Activated CD4-positive, CD25-positive, alpha-beta regulatory T cell treated with anti-CD3 and anti-CD28 coated beads, Interleukin-2, amount 50 U/mL, for 72 hours (primary cell): ENCODE results near the gene CPED1.

Experiments
- DNase-seq: peaks from one replicate; pipeline ENCODE4 v3.0.0; 2021

The CPED1 gene

GRCh38 chr7:121075952-121076349, 87.4 kb downstream of the CPED1 start:
- DNase-seq = no peak

DNA sequence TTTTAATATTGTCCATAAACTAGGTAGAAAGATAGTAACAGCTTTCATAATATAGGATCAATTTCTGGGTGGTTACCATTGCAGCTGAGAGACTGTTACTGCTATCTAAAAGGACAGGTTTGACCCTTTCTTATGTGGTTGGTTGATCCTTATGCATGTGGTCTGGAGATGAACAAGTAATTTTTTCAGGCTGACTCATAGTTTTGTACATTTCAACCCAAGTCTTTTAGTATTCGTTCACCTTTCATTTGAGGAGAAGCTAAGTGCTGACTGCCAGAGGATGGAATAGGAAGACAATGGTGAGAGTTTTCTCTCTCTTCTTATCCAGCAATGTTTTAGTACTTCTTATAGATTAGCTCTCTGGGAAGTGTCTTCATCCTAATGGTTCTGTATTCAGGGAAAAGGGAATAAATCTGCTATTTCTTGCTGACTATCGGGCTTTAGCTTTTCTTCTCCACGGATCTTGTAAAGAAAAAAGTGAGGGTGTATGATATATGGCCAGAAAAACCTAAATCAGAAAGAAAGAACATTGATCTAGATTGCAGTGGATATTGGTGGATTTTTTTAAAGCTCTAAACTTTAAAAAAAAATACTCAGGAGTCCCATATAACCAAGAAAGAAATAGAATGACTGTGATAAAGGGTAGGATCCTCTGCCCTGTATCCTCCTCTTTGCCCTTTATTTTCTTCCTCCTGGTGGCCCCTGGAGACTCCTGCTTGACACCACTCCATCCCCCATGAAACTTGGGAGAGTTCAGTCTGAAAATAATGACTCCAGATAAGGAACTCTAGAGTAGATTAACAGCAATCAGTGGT, 88.0 kb downstream of the CPED1 start:
- no peak for DNase-seq

GRCh38 chr7:121077165-121077630, 88.7 kb downstream of the CPED1 start:
- DNase-seq = no peak

DNA sequence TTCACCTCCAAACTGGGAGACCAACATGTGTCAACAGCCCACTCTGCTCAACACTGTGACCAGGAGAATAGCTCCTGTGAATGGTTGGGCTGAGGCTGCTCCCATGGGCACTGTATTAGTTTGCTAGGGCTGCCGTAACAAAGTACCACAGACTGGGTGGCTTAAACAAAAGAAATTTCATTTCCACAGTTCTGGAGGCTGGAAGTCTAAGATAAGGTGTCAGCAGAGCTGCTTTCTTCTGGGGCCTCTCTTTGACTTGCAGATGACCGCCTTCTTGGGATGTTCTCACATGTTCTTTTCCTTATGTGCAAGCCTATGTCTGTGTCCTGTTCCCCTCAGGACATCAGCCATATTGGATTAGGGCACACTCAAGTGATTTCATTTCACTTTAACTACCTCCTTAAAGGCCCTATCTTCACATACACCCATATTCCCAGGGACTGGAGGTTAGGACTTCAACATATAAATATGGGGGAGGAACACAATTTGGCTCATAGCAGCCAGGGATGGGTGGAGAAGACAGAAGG, 90.3 kb downstream of the CPED1 start:
- no peak for DNase-seq

DNA sequence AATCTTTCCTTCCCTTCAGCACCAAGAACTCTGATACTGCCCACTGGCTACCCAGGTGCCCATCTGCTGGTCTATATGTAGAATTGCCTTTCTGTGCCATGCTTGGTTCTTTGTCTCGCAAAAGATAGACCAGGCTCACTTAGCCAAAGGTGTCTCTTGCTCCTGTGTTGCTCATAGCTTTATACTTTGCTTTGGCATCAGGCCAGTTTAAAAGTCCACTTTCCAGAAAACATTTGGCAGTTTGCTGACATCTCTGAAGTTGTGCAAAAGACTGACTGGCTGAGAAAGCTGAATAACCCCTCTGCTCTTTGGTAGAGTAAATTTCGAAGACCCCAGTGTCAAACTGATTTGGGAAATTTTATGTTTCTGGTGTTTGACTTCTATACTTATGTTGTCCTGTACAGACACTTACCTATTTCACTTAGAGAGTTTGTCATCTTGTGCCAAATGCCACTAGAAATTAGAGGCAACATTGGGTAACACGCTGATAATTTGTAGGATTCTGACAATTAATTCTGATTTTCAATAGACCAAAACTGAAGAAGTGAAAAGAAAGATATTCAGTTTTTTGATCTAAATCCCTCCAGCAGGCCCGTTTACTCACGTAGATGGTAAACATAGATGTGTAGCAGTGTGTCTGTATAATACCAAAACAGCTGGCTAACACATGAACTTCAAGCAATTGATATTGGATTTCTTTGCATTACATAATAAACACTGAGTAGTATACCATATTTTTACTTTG, 91.1 kb downstream of the CPED1 start:
- no peak for DNase-seq

GRCh38 chr7:121080257-121080912, 91.9 kb downstream of the CPED1 start:
- DNase-seq = no peak

- DNase-seq = no peak
These were observed 92.4 kb downstream of the CPED1 start for GRCh38 chr7:121080913-121081326.

DNA sequence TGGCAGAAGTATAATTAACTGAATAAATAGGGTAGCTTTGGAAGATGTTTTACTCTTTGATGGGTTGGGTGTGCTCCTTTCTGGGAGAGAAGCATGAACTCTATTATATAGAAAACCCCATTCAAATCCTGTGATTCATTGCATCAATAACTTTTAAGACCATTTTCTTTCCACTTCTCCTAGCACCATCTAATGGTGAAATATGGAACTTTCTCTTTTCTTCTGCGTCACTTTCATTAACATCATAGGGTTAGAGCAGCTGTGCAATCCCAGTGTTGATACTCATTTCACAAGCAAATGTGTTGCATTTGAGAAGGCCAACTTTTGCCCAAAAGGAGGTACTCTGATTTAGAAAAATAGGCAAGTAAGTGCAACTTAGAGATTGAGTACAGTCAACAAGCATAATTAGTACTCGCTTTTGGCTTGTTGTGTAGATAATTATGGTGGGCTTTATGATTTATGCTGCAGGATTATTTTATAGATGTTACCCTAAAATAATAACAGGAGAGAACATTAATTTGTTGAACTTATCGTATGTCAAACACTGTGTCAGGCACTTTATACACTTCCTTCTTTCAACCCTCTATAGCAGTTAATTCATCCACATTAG, 92.9 kb downstream of the CPED1 start:
- no peak for DNase-seq

DNA sequence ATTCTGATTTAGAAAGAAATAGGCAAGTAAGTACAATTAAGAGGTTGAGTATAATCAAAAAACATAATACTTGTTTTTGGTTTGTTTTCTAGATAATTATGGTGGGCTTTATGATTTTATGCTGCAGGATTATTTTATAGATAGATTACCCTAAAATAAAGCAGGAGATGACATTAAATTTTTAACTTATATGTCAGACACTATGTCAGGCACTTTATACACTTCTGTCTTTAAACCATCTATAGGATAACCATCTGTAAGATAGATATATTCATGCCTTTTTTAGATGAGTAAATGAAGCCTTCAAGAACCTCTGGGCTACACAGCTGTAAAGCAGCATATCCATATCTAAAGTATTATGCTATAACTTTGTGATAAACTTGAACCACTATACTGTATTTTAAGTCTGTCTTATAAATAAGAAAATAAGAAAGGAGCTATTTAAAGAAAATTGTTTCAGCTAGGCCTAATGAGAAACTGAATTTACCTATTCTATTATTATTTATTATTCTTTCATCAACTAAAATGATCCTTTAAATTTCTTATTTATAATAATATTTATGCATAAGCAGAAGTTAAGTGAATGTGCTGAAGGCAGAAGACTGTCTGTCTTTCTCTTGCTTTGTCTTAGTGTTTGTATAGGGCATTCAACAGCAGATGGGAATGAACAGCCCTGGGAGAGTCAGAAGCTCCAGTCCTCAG, 94.0 kb downstream of the CPED1 start:
- DNase-seq = no peak

GRCh38 chr7:121083138-121083789, 94.8 kb downstream of the CPED1 start:
- DNase-seq = no peak

- DNase-seq = no peak
These were observed 95.3 kb downstream of the CPED1 start for GRCh38 chr7:121083790-121084251.

DNA sequence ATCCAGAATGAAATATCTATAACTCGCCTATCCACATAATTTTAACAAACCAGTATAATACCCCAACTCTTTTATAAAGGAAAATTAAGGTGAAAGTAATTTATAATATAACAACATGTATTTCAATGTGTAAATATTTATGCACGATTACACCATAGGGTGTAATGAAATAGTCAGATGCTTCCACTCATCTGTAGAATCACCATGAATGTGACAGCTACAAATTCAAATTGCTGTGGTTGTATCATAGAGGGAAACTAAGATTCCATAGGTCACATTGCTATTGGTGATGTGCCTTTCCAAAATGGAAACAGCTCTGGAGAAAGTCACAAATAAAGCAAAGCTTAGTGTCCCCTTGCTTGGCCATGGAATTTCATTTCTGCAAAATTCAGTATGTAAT, 95.7 kb downstream of the CPED1 start:
- no peak for DNase-seq

DNA sequence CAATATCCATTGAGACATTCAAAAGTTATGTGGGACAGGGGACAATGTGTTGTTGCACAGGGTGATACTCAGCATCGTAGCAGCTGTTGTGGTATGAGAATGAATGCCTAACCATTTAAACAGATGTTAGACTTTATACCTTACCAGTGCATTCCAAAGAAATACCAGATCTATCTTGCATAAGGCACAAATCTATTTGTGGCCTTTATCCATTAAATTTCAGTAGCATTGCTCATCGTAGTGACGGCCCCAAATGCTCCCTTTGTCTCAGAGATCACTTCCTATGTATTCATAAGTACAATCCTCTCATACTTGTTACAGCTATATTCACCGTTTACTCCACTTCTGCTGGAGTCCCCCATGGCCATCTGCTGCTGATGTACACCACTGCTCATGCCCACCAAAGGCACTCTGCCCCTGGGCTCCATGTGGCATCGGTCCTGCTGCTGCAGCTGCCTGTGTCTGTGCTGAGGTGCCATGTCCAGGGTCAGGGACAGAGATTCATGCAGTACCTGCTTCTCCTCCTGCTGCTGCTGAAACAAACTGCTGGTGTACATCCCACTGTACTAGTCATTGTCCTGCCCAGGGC, 96.3 kb downstream of the CPED1 start:
- DNase-seq = no peak

DNA sequence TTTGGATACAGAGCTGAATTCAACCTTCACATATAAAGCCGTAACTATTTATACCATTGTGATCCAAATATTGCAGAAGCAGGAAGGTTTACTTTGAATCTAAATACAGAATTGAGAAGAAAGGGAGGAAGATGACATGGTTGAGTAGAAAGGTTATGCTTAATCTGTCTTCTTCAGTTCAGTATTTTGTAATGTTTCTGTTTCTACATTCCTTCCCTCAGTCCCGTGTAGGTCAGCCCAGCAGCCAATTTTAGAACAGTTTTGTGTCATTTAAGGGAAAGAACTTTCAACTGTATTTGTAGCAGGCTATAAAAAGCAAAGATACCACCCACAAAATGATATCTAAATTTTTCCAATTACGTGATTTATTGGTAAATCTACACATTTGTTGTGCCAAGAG, 97.4 kb downstream of the CPED1 start:
- no peak for DNase-seq

DNA sequence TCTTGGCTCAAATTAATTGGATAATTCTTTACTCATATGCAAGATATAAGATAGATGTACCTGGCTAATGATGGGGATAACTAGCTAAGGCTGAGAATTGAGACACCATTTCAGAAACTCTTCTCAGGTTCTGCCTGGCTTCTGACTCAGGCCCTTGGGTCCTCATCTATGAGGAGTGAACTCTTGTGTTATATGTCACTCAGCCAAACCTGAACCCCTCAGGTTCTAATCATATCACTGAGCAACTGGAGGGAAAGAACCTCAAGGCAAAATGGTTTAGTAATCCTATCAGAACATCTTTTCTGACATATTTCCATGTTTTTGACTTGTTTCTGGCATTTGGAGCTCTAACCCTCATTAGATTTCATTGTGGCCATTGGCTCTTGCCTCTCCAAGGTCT, 100.4 kb downstream of the CPED1 start:
- no peak for DNase-seq

- DNase-seq = no peak
These were observed 106.3 kb downstream of the CPED1 start for GRCh38 chr7:121094829-121095228.

GRCh38 chr7:121097577-121097976, 109.1 kb downstream of the CPED1 start:
- no peak for DNase-seq

GRCh38 chr7:121099572-121099971, 111.1 kb downstream of the CPED1 start:
- no peak for DNase-seq

DNA sequence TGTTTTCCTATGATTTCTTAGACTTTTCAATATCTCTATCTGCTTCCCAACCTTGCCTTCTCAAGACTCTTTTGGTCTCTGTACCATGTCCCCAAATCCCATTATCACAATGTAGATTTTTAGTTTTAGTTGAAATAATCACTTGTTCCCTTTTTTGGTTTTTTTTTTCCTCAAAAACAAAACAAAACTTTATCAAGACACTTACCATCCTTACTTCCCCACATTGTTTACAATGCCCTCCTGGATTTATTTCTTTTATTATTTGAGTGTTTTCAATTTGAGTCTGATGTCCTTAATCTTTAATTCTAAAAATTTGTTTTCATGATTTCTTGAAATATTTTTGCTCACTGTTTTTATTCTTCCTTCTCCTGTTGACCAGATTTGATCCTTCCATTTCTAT, 112.6 kb downstream of the CPED1 start:
- DNase-seq = no peak

GRCh38 chr7:121101621-121102020, 113.1 kb downstream of the CPED1 start:
- no peak for DNase-seq

DNA sequence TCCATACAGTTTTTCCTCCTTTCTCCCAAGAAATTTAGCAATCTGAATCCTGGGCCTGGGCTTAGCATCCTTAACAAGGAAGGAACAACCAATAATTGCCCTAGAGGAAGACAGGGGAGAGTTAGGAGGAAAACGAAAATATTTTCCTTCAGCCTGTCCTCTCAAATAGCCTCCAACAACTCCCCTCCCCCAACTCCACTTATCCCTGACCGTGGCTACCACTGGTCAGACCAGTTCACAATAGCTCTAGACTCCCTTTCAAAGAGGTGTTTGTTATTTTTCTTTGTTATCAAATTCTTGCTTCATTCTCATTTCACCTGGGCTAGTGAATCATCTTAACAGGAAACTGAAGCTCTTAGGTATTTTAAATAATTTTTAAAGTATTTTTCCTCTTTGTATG, 114.1 kb downstream of the CPED1 start:
- no peak for DNase-seq
